ENCODE data around the gene PLD6. TPM values are rescaled to one million over a fixed set of nuclear protein-coding genes. Genes with fewer than 3 reads are reported as not detected.

Gene PLD6
- total RNA-seq, 1 donor from 2014 or later = 12.9 TPM

DNA sequence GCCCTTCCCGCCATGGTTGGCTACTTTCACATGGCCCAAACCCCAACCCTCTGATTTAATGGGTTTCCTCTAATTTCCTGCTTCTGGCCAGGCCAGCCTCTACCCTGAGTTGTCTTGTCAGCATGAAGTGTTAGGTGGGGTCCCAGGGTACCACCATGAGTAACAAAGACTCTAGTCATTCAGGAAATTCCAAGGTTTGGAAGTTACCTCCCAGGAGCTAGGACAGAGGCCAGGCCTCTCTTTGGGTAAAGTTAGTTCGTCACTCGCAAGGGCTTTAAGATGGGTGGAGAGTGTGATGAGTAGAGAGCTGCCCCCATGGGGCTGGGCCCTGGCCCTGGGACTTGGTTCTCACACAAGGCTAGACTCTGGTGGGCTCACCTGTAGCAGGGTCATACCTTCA lies 54.6 kb downstream of the PLD6 start:
- ATAC-seq (no peak), DNase-seq (ENCODE audit: missing footprints) (peak; percentile 17)
- intact Hi-C loops (cut with DNase I) = loop anchor here (5.0 kb wide), 2 partner anchors 86 to 149 kb away; partner anchors contain the start of gene FLCN

DNA sequence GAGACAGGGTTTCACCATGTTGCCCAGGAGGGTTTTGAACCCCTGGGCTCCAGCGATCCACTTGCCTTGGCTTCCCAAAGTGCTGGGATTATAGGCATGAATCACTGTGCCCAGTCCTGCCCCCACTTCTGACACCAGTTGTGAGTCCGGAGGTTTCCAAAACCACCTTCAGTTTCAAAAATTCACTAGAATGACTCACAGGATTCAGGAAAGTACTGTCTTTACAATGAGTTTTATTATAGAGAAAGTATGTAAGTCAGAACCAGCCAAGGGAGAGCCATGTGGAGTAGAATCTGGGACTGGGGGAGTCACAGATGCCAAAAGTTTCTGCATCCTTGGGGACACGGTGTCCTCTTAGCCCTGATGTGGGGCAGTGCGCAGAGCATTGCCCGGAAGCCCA lies 55.1 kb downstream of the PLD6 start:
- DNase-seq (ENCODE audit: missing footprints) (no peak), ATAC-seq (no peak)
- intact Hi-C loops (cut with DNase I) = loop anchor here (5.0 kb wide), 2 partner anchors 86 to 149 kb away; partner anchors contain the start of gene FLCN

Other genes with a start within 250 kb of the PLD6 start
- gene TNFRSF13B, start 234.2 kb downstream of the PLD6 start, total RNA-seq = not detected
- gene MPRIP, start 163.9 kb downstream of the PLD6 start, total RNA-seq = 312 TPM
- gene FLCN, start 30.8 kb upstream of the PLD6 start, total RNA-seq = 56.4 TPM
- 83.8 TPM for gene COPS3, start 74.9 kb upstream of the PLD6 start, total RNA-seq
- gene NT5M, start 97.0 kb upstream of the PLD6 start, total RNA-seq = 8.3 TPM

Data from Right ventricle myocardium inferior (tissue), 1 donor.